Ramos (cell line): Measurements from ENCODE around the gene KMT5C.

ENCODE experiments used
- in situ Hi-C: fragments of 300-500 bp; cut with MboI; formaldehyde crosslinking; loops from one replicate; pipeline ENCODE4 v1.14.3; 2022; ENCODE audit warnings: low sequenced_read_pairs; ENCODE audit not compliant: unreplicated experiment

KMT5C gene

DNA sequence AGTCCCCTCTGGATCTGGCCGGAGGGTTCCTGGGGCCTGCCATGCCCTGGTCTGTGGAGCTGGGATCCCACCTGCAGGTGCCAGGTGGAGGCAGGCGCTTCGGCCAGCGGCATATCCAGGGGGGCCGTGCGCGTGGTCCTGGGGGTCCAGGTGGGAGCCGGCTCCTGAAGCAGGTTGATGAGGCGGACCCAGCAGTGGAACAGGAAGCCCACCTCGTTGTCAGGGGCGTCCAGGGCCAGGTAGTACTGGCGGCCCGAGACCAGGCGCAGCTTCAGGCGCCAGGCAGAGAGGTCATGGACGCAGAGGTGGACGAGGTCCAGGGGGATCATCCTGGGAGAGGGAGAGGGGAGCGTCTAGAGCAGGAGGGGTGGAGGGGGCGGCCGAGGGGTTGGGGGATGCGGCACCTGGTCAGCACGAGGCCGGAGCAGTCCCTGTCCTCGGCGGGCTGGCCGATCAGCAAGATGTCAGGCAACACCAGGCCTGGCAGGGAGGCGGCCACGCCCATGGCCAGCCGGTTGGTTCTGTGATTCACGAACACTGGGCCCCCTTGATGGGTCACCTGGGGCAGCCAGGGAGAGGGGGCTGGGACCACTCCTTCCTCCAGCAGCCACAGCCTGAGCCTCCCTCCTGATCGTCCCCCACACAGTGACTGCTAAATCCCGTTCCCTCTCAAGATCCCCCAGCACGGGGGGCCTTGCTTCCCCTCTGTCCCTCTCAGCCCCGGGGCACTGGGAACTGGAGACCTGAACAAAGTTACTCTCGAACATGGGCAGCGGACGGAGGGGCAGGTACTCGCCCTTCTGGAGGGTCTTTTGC, 22.7 kb downstream of the KMT5C start:
- in situ Hi-C loops = no loop called here

- in situ Hi-C loops = no loop called here
Measured at GRCh38 chr19:55362990-55363716, 23.5 kb downstream of the KMT5C start, which contains the start of gene GARIN5B. GARIN5B (minus strand) TSS chr19:55363260; CDS start chr19:55363066, 194 bp downstream.

DNA sequence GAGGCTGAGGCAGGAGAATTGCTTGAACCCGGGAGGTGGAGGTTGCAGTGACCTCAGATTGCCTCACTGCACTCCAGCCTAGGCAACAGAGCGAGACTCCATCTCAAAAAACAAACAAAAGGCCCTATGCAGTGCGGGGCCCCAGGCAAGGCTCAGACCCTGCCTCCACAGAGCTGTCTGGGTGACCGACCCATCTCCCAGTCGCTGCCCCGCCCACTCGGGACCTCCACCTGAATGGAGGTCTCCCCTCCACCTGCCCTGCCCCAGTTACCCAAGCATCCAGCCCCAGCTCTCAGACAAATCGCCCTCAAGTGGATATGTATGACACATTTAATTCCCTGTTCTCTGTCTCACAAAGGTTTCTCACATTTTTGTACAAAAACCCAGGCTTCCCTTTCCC, 25.6 kb downstream of the KMT5C start:
- in situ Hi-C loops = no loop called here

GRCh38 chr19:55365964-55366363, 26.3 kb downstream of the KMT5C start:
- in situ Hi-C loops = no loop called here

- in situ Hi-C loops = no loop called here
Measured at GRCh38 chr19:55366790-55367189, 27.1 kb downstream of the KMT5C start.

GRCh38 chr19:55368106-55368505, 28.4 kb downstream of the KMT5C start:
- in situ Hi-C loops = no loop called here

DNA sequence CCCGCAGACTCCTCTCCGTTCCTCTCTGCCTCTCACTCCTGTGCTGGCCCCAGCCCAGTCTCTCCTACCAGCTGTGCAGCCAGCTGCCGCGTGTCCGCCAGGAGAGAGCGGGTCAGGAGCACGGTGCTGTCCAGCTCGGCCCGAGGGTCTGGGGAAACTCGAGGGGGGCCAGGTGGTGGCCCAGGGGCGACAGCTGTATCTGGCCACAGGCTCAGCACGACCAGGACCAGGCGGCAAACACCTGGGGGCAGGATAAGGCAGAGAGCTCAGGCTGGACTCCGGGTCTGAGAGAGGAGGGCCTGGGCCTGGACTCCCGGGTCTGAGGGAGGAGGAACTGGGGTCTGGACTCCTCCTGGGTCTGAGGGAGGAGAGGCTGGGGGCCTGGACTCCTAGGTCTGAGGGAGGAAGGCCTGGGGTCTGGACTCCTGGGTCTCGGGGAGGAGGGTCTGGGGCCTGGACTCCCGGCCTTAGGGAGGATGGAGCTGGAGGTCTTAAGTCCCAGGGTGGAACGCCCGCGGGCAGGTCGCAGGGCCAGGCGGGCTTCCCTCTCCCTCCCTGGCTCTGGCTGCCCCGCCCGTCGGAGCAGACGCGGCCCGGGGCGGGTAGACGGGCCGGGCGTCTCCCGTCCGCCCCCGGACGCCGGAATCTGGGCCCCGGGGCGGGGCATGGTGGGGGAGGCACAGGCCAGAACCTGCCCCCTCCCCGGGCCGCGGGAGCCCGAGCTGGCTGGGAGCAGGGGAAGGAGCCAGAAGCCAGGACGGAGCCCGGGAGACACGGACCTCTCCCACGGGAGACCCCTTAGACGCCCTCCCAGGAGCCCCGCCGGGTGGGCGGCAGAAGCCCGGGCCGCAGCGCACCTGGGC, 29.3 kb downstream of the KMT5C start:
- in situ Hi-C loops = no loop called here

GRCh38 chr19:55369653-55370304, 30.1 kb downstream of the KMT5C start:
- in situ Hi-C loops = no loop called here

DNA sequence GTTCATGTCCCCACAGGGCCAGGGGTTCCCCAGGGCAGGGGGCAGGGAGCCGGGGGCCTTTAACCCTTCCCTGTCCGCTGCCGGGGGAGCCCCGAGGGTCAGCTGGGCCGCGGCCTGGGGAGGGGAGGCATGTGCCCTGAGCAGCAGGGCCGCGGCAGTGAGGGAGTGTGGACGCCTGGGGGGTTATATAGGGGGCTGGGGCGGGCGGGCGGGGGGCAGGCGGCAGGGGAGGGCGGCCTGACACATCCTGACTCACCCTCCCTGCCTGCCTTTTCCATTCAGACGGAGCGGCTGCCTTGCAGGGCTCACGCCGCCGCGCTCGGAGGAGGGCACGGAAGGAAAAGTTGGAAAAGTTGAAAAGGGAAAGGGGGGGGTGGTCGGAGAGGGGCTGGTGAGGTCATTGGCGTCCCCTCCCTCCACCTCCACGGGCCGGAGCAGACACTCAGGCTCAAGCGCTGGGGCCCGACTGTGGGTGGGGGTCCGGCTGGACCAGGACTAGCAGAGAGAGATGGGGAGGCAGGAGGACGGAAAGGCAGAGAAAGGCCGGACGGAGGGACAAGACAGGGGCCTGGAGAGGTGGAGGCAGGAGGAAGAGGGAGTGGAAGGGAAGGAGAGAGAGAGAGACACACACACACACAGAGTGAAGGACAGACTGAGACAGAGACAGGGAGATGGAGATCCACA, 30.8 kb downstream of the KMT5C start, which contains the start of gene IL11:
Gene IL11, minus strand, starts transcription at position 159 of the 684 bp plus-strand sequence. Its CDS starts 153 bp downstream, at position 6.
- in situ Hi-C loops = no loop called here

DNA sequence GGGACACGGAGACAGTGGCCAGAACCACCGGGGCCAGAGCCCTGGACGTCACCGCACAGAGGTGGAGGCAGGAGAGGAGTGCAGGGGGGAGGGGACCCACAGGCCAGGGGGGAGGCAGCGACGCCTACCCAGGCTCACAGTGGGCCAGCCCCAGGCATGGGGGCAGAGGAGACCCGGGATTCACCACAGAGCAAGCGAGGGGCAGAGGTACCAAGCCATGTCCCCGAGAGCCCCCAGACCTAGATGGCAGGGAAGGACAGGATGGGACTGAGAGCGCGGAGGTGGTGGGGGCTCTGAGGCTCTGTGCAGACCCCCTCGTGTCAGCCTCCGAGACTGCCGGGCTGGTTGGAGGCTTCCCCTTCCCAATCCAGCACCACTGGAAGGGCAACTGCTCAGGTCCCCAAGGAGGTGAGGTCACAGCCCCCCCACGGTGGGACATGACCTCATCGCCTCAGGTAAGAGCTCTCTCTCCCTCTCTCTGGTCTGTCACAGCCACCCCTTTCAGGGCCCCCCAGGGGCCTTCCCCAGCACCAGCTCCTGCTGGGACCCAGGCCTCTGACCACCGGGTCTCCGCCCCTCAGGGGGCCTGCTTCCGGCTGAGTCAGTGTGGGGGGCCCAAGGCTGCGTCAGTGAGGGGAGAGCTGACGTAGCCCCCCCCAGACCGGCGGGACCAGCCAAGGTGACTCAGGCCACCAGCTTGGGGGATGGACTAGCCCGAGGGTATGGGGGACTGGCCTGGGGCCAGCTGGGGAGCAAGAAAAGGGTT, 32.8 kb downstream of the KMT5C start:
- in situ Hi-C loops = no loop called here

DNA sequence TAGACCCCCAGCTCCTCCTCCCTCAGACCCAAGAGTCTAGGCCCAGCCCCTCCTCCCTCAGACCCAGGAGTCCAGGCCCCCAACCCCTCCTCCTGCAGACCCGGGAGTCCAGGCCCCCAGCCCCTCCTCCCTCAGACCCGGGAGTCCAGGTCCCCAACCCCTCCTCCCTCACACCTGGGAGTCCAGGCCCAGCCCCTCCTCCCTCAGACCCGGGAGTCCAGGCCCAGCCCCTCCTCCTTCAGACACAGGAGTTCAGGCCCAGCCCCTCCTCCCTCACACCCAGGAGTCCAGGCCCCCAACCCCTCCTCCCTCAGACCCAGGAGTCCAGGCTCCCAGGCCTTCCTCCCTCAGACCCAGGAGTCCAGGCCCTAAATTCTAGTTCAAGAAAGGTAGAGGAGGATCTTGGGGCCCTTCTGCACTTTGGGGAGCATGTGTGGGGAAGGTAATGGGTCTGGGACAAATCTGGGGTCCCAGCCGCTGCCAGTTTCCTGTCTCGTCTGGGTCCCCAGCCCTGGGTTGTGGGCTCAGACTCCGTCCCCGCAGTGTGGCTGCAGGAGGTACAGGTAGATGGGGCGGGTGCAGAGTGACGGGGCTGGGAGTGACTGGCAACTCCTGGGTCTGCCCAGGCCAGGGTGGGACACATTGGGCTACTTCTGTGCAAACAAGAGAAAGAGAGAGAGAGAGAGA, 33.8 kb downstream of the KMT5C start:
- in situ Hi-C loops = no loop called here

GRCh38 chr19:55373993-55374757, 34.5 kb downstream of the KMT5C start:
- in situ Hi-C loops = no loop called here

GRCh38 chr19:55376241-55376933, 36.7 kb downstream of the KMT5C start, which contains the start of gene TMEM190:
TMEM190 (plus strand) TSS chr19:55376826; CDS start chr19:55376854, 28 bp downstream.
- in situ Hi-C loops = no loop called here

DNA sequence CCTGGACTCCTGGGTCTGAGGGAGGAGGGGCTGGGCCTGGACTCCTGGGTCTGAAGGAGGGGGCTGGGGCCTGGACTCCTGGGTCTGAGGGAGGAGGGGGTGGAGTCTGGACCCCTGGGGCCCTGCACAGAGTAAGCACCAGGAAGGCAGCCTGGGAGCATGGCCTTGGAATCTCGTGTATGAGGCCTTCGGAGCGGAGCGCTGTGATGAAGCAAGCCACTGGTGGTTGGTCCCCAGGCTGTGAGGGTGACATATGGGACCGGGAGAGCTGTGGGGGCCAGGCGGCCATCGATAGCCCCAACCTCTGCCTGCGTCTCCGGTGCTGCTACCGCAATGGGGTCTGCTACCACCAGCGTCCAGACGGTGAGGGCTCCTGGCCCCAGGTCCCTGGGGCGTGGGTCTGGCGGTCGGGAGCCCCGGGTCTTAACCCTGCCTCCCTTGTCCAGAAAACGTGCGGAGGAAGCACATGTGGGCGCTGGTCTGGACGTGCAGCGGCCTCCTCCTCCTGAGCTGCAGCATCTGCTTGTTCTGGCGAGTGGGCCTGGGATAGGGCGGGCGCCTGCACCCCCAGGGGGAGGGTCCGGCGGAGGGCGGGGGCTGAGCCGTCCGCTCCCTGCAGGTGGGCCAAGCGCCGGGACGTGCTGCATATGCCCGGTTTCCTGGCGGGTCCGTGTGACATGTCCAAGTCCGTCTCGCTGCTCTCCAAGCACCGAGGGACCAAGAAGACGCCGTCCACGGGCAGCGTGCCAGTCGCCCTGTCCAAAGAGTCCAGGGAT, 37.9 kb downstream of the KMT5C start:
- in situ Hi-C loops = no loop called here

GRCh38 chr19:55379174-55379573, 39.5 kb downstream of the KMT5C start:
- in situ Hi-C loops = no loop called here

GRCh38 chr19:55382013-55382412, 42.3 kb downstream of the KMT5C start:
- in situ Hi-C loops = loop anchor here (10.0 kb wide), 1 partner anchor 77 kb away; no protein-coding TSS in a partner anchor
